Nephron (organoid): ENCODE results near the gene GUCD1.
A peak's percentile ranks its signal among the peaks of the same experiment; 100 is the strongest.

Experiments used
- H3K27ac Mint-ChIP-seq, 3 experiments: 2 replicates each; pipeline ENCODE4 v1.8.0; 2020; ENCODE audit warnings: mixed read lengths in 3 of 3, mild to moderate bottlenecking in 2 of 3, moderate library complexity in 1 of 3
- H3K27me3 Mint-ChIP-seq: 2 replicates; pipeline ENCODE4 v1.8.0; 2021; ENCODE audit warnings: low read depth, mild to moderate bottlenecking, moderate library complexity, mixed read lengths
- H3K36me3 Mint-ChIP-seq: 2 replicates; pipeline ENCODE4 v1.8.0; 2020; ENCODE audit warnings: low read depth, mixed read lengths
- H3K4me1 Mint-ChIP-seq: 2 replicates; pipeline ENCODE4 v1.8.0; 2020; ENCODE audit warnings: mixed read lengths
- H3K4me3 Mint-ChIP-seq, 3 experiments: 2 replicates each; pipeline ENCODE4 v1.8.0; 2020; ENCODE audit warnings: mild to moderate bottlenecking in 3 of 3, mixed read lengths in 3 of 3, moderate library complexity in 2 of 3
- H3K9me3 Mint-ChIP-seq: 2 replicates; pipeline ENCODE4 v1.8.0; 2020; ENCODE audit warnings: mixed read lengths
- CTCF ChIP-seq, 3 experiments: fragments of 200-600 bp; sonication (generic); IDR thresholded peaks; one replicate each; pipeline ENCODE4 v1.5.0; 2021; ENCODE audit warnings: antibody characterized with exemption in 3 of 3; ENCODE audit not compliant: unreplicated experiment in 3 of 3

Gene GUCD1

DNA sequence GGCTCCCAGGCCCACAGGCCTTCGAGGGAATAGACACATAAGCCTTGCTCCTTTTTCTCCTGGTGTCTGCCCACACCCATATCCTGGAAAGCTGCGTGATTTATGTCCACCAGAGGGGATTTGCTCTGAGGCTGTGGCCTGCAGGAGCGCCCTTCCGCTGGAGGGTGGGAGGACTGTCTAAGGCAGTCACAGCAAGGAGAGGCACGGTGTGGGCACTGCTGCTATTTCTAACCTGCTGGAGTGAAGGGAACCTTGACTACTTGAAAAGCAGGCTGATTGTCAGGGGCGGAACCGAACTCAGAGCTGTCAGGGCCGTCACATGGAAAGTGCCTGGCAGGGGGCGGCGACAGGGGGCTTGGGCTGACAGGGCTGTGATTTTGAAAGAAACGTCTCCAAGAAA, 56.1 kb downstream of the GUCD1 start:
- no peaks in the 10 kb centered on the region for H3K9me3 Mint-ChIP-seq
- H3K27me3 Mint-ChIP-seq, result peaks cover 64% of the 10 kb centered on the region
- no peak for TF ChIP-seq CTCF (IDR thresholded peaks at IDR 0.05; ENCODE audit: unreplicated experiment in 3 of 3)
- no peaks in the 10 kb centered on the region for H3K36me3 Mint-ChIP-seq
- H3K4me3 Mint-ChIP-seq, result no peak overlapping the region
- peaks cover 26% of the 10 kb centered on the region for H3K4me1 Mint-ChIP-seq
- H3K27ac Mint-ChIP-seq, result peak overlapping the region in 1 of 3 experiments; percentile 50

DNA sequence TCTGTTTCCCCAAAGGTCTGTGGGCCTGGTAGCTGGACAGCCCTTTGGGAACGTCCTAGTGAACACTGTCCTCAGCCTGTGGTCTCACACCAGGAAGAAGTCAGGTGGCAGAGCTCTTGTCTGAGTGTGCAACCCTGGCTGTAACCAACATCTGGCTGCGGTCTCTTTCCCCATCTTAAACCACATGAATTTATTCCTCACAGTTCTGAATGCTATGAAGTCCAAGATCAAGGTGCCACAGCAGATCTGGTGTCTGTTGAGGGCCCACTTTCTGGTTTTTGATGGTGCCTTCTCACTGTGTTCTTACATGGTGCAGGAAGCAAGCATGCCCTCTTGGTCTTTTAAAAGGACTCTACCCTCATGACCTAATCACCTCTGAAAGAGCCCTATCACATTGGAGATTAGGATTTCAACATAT, 57.1 kb downstream of the GUCD1 start:
- Mint-ChIP-seq H3K4me3 (no peak overlapping the region), H3K27ac (no peak overlapping the region), H3K27me3 (peaks cover 73% of the 10 kb centered on the region), H3K36me3 (no peaks in the 10 kb centered on the region), H3K4me1 (peaks cover 26% of the 10 kb centered on the region), H3K9me3 (no peaks in the 10 kb centered on the region)
- TF ChIP-seq CTCF (IDR thresholded peaks at IDR 0.05; ENCODE audit: unreplicated experiment in 3 of 3), result no peak

GRCh38 chr22:24496661-24497060, 58.3 kb downstream of the GUCD1 start:
- Mint-ChIP-seq H3K27me3 (peaks cover 75% of the 10 kb centered on the region), H3K9me3 (no peaks in the 10 kb centered on the region), H3K4me3 (peak overlapping the region in 1 of 3 experiments; percentile 24), H3K36me3 (no peaks in the 10 kb centered on the region), H3K27ac (peak overlapping the region; percentile 2 to 27 (median 7)), H3K4me1 (peaks cover 33% of the 10 kb centered on the region)
- no peak for TF ChIP-seq CTCF (IDR thresholded peaks at IDR 0.05; ENCODE audit: unreplicated experiment in 3 of 3)

DNA sequence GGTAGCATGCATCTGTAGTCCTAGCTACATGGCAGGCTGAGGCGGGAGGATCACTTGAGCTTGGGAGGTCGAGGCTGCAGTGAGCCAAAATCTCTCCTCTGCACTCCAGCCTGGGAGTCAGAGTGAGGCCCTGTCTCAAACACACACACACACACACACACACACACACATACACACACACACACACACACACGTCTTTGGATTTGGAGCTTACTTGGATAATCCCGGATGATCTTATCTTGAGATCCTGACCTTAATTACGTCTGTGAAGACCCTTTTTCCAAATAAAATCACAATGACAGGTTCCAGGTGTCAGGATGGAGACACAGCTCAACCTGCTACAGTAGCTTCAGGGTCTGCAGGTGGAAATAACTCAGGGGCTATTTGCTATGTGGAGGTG, 58.7 kb downstream of the GUCD1 start:
- H3K27ac Mint-ChIP-seq, result peak overlapping the region in 2 of 3 experiments; percentile 7 to 27
- H3K4me1 Mint-ChIP-seq, result peaks cover 33% of the 10 kb centered on the region
- peaks cover 76% of the 10 kb centered on the region for H3K27me3 Mint-ChIP-seq
- H3K9me3 Mint-ChIP-seq, result no peaks in the 10 kb centered on the region
- TF ChIP-seq CTCF (IDR thresholded peaks at IDR 0.05; ENCODE audit: unreplicated experiment in 3 of 3), result no peak
- H3K4me3 Mint-ChIP-seq, result no peak overlapping the region
- H3K36me3 Mint-ChIP-seq, result no peaks in the 10 kb centered on the region

DNA sequence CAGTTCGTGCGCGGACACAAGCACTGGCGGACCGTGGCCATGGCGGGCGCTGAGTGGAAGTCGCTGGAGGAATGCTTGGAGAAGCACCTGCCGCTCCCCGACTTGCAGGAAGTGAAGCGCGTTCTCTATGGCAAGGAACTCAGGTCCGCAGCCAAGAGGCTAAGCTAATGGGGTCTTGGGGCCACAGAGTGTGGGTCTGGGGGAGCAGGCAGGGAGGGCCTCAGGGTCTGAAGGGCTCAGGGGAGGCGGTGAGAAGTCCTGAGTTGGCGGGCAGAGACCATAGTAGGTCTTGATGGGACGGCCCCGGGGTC, 59.6 kb downstream of the GUCD1 start:
- Mint-ChIP-seq H3K4me1 (peaks cover 25% of the 10 kb centered on the region), H3K27me3 (peaks cover 70% of the 10 kb centered on the region), H3K9me3 (no peaks in the 10 kb centered on the region), H3K36me3 (no peaks in the 10 kb centered on the region), H3K27ac (no peak overlapping the region), H3K4me3 (no peak overlapping the region)
- no peak for TF ChIP-seq CTCF (IDR thresholded peaks at IDR 0.05; ENCODE audit: unreplicated experiment in 3 of 3)

- TF ChIP-seq CTCF (IDR thresholded peaks at IDR 0.05; ENCODE audit: unreplicated experiment in 3 of 3), result no peak
- H3K9me3 Mint-ChIP-seq, result no peaks in the 10 kb centered on the region
- no peaks in the 10 kb centered on the region for H3K36me3 Mint-ChIP-seq
- H3K4me3 Mint-ChIP-seq, result peak within 1 kb of the TSS in 1 of 3 experiments; percentile 54
- H3K4me1 Mint-ChIP-seq, result peaks cover 21% of the 10 kb centered on the region
- H3K27me3 Mint-ChIP-seq, result peaks cover 67% of the 10 kb centered on the region
- H3K27ac Mint-ChIP-seq, result no peak within 1 kb of the TSS
Measured at GRCh38 chr22:24494528-24495364, 60.2 kb downstream of the GUCD1 start, which contains the start of gene UPB1. Gene UPB1, plus strand, starts transcription at chr22:24495332. Its CDS starts 72 bp downstream, at chr22:24495404.
